B cell (primary cell): Measurements from ENCODE around the gene UGT1A7.

Experiments
- CTCF ChIP-seq: fragments of 200-600 bp; IDR thresholded peaks from one replicate; pipeline ENCODE4 v1.8.0; 2022; ENCODE audit warnings: antibody characterized with exemption, mild to moderate bottlenecking
- EZH2 ChIP-seq: IDR thresholded peaks from 2 replicates; pipeline ENCODE4 v1.6.1; 2012; ENCODE audit warnings: borderline replicate concordance, low read depth, mild to moderate bottlenecking, moderate library complexity, low read length; ENCODE audit not compliant: insufficient read depth, poor library complexity, severe bottlenecking

GRCh38 chr2:233728723-233729301 is 47.1 kb downstream of the UGT1A7 start, which contains the start of gene UGT1A3:
- TF ChIP-seq EZH2: no peak
- no peak for TF ChIP-seq CTCF
